ENCODE data around the gene RIMBP2. TPM values are rescaled to one million over a fixed set of nuclear protein-coding genes. Genes with fewer than 3 reads are reported as not detected.

RIMBP2 gene
- total RNA-seq, 1 donor from 2014 or later = 0.99 TPM

DNA sequence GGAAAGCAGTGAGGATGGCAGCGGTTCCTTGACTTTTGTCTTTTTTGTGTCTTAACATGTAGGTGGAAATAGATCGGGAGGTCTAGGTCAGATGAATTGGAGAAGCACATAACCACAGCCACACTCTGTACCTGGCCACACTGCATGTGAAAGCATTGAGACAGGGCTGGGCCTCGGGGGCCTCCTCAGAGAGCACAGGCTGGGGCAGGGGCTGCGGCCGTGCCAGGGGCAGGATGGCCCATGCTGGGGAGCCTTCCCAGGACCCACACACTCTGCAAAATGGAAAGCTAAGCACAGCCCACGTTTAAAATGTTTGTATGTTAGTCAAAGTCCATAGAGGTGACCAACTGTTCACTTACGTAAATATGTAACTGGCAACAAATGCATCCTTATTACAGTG is 301.7 kb downstream of the RIMBP2 start:
- Histone ChIP-seq H3K4me2 (no peak overlapping the region), H3K9ac (no peak overlapping the region), H3K4me3 (no peak overlapping the region), H3K27ac (no peak overlapping the region), H3K9me3 (ENCODE audit: low read depth) (no peaks in the 10 kb centered on the region), H3K79me2 (ENCODE audit: low read depth) (no peaks in the 10 kb centered on the region), H3F3A (ENCODE audit: low read depth) (no peaks in the 10 kb centered on the region), H3K27me3 (peaks cover 7% of the 10 kb centered on the region), H4K20me1 (ENCODE audit: low read depth) (no peaks in the 10 kb centered on the region), H2AFZ (replicated peaks) (no peak overlapping the region), H3K36me3 (no peaks in the 10 kb centered on the region), H3K4me1 (no peaks in the 10 kb centered on the region)
- no peak for DNase-seq (ENCODE audit: low spot score)
- H3K4me1 Mint-ChIP-seq = peaks cover 6% of the 10 kb centered on the region
- no peaks in the 10 kb centered on the region for H3K27me3 Mint-ChIP-seq (ENCODE audit: insufficient read depth, low read depth)
- H3K36me3 Mint-ChIP-seq = no peaks in the 10 kb centered on the region
- no peaks in the 10 kb centered on the region for H3K9me3 Mint-ChIP-seq
- TF ChIP-seq, protein P1, sequence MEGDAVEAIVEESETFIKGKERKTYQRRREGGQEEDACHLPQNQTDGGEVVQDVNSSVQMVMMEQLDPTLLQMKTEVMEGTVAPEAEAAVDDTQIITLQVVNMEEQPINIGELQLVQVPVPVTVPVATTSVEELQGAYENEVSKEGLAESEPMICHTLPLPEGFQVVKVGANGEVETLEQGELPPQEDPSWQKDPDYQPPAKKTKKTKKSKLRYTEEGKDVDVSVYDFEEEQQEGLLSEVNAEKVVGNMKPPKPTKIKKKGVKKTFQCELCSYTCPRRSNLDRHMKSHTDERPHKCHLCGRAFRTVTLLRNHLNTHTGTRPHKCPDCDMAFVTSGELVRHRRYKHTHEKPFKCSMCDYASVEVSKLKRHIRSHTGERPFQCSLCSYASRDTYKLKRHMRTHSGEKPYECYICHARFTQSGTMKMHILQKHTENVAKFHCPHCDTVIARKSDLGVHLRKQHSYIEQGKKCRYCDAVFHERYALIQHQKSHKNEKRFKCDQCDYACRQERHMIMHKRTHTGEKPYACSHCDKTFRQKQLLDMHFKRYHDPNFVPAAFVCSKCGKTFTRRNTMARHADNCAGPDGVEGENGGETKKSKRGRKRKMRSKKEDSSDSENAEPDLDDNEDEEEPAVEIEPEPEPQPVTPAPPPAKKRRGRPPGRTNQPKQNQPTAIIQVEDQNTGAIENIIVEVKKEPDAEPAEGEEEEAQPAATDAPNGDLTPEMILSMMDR (IDR thresholded peaks at IDR 0.05) = no peak
- TF ChIP-seq EZH2 (IDR thresholded peaks at IDR 0.05) (no peak), EZH2phosphoT487 (IDR thresholded peaks at IDR 0.05) (no peak)
- H3K4me3 Mint-ChIP-seq = no peak overlapping the region
- H3K27ac Mint-ChIP-seq = no peak overlapping the region

DNA sequence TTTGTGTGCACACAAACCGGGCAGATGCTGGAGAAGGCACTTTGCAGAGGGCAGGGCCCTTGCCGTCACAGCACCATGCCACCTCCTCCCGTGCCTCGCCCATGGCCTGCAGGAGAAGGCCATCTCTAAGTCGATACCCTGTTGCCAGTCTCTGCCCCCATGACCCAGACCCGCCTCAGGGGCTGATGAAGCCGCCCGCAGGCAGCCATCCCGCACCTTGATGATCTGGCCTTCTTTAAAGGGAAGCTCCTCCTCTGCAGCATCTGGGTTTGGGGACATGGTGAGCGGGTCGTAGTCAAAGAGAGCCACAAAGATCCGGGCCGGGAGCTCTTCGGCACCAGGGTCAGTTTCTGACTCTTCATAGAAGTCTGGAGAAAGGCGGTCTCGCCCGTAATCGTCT is 302.2 kb downstream of the RIMBP2 start:
- Mint-ChIP-seq H3K4me3 (no peak overlapping the region), H3K4me1 (peaks cover 6% of the 10 kb centered on the region), H3K27ac (no peak overlapping the region), H3K27me3 (ENCODE audit: insufficient read depth, low read depth) (no peaks in the 10 kb centered on the region), H3K9me3 (no peaks in the 10 kb centered on the region), H3K36me3 (no peaks in the 10 kb centered on the region)
- no peak overlapping the region for H2AFZ ChIP-seq (replicated peaks)
- no peaks in the 10 kb centered on the region for H3K9me3 ChIP-seq (ENCODE audit: low read depth)
- no peak overlapping the region for H3K4me2 ChIP-seq
- H3K36me3 ChIP-seq = no peaks in the 10 kb centered on the region
- no peaks in the 10 kb centered on the region for H3F3A ChIP-seq (ENCODE audit: low read depth)
- no peak overlapping the region for H3K9ac ChIP-seq
- no peak overlapping the region for H3K4me3 ChIP-seq
- H3K79me2 ChIP-seq (ENCODE audit: low read depth) = no peaks in the 10 kb centered on the region
- peaks cover 7% of the 10 kb centered on the region for H3K27me3 ChIP-seq
- H4K20me1 ChIP-seq (ENCODE audit: low read depth) = no peaks in the 10 kb centered on the region
- no peaks in the 10 kb centered on the region for H3K4me1 ChIP-seq
- TF ChIP-seq, protein P1 (IDR thresholded peaks at IDR 0.05) = no peak
- TF ChIP-seq EZH2 (IDR thresholded peaks at IDR 0.05) (no peak), EZH2phosphoT487 (IDR thresholded peaks at IDR 0.05) (no peak)
- DNase-seq (ENCODE audit: low spot score) = no peak
- no peak overlapping the region for H3K27ac ChIP-seq

DNA sequence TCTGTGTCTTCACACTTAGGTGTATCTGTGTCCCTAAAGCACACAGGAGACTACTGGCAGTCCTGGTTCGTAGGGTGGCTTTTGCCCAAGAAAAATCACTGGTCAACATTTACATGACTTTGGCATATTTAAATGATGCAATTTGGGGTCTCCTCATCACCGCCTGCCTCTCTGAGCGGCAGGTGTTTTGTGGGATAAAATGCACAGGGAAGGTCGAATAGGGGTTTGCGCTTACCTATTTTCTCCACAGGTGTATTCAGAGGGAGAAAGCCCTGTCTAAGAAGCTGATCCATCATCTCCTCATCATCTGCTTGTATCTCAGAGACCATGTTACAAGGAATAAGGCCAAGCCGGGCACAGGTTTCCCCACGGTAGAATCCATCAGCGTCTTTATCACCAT is 303.7 kb downstream of the RIMBP2 start:
- H3K4me3 Mint-ChIP-seq = no peak overlapping the region
- H3K4me1 ChIP-seq = no peaks in the 10 kb centered on the region
- H3K9me3 ChIP-seq (ENCODE audit: low read depth) = no peaks in the 10 kb centered on the region
- H3K27ac ChIP-seq = no peak overlapping the region
- no peaks in the 10 kb centered on the region for H3F3A ChIP-seq (ENCODE audit: low read depth)
- no peak overlapping the region for H2AFZ ChIP-seq (replicated peaks)
- TF ChIP-seq EZH2 (IDR thresholded peaks at IDR 0.05) (no peak), EZH2phosphoT487 (IDR thresholded peaks at IDR 0.05) (no peak)
- TF ChIP-seq, protein P1 (IDR thresholded peaks at IDR 0.05) = no peak
- H3K27me3 ChIP-seq = peaks cover 7% of the 10 kb centered on the region
- H3K4me3 ChIP-seq = no peak overlapping the region
- H3K36me3 Mint-ChIP-seq = peaks cover under 1% of the 10 kb centered on the region
- no peaks in the 10 kb centered on the region for H4K20me1 ChIP-seq (ENCODE audit: low read depth)
- H3K79me2 ChIP-seq (ENCODE audit: low read depth) = no peaks in the 10 kb centered on the region
- H3K9me3 Mint-ChIP-seq = no peaks in the 10 kb centered on the region
- no peaks in the 10 kb centered on the region for H3K27me3 Mint-ChIP-seq (ENCODE audit: insufficient read depth, low read depth)
- no peaks in the 10 kb centered on the region for H3K36me3 ChIP-seq
- no peak overlapping the region for H3K27ac Mint-ChIP-seq
- DNase-seq (ENCODE audit: low spot score) = no peak
- H3K9ac ChIP-seq = no peak overlapping the region
- no peak overlapping the region for H3K4me2 ChIP-seq
- H3K4me1 Mint-ChIP-seq = peaks cover 6% of the 10 kb centered on the region
